B cell (primary cell): ENCODE results near the gene KLHL3. TPM values are rescaled to one million over a fixed set of nuclear protein-coding genes. Genes with fewer than 3 reads are reported as not detected.

Experiments
- ATAC-seq: fragments of 200-7000 bp; cut with Tn5 transposase; one replicate; pipeline ENCODE4 v1.10.0; 2021; ENCODE audit warnings: low read depth, mild to moderate bottlenecking, moderate number of reproducible peaks, moderate library complexity
- CTCF ChIA-PET: fragments of 350-600 bp; sonication (Branson Sonifier 250); formaldehyde crosslinking; loops from one replicate; lab custom pipeline; 2021; ENCODE audit warnings: antibody characterized with exemption, inconsistent platforms; lab: Charles Lee
- POLR2A ChIA-PET: fragments of 350-600 bp; sonication (Branson Sonifier 250); formaldehyde crosslinking; loops from one replicate; lab custom pipeline; 2021; ENCODE audit warnings: antibody characterized with exemption; lab: Charles Lee
- DNase-seq: peaks from one replicate; pipeline ENCODE4 v3.0.0; 2013
- H2AFZ ChIP-seq: 2 replicates; pipeline ENCODE4 v1.6.1; 2012; ENCODE audit warnings: mild to moderate bottlenecking, low read depth, low read length; ENCODE audit not compliant: insufficient read depth, poor library complexity, severe bottlenecking
- H3K27ac ChIP-seq, 2 donors: 1 replicate in 1 of 2; 2 replicates in 1 of 2; pipeline ENCODE4 v1.5.1; 2012 to 2013; ENCODE audit warnings: low read length in 2 of 2, mild to moderate bottlenecking in 2 of 2, moderate library complexity in 1 of 2
- H3K27me3 ChIP-seq, 4 experiments: fragments of 200-600 bp in 1 of 4; sonication (generic) in 1 of 4; replicated peaks in 1 of 4; 1 replicate in 2 of 4; 2 replicates in 2 of 4; pipeline versions ENCODE4 v1.6.1 to v1.7.0; 2013 to 2016; ENCODE audit warnings: low read length in 3 of 4, mild to moderate bottlenecking in 2 of 4, mixed read lengths in 1 of 4, moderate library complexity in 1 of 4; ENCODE audit not compliant: insufficient read depth in 4 of 4, control insufficient read depth in 3 of 4; ENCODE audit errors: control extremely low read depth in 1 of 4
- H3K36me3 ChIP-seq, 2 experiments: replicated peaks in 1 of 2; 1 replicate in 1 of 2; 2 replicates in 1 of 2; pipeline versions ENCODE4 v1.6.1 to v1.7.1; 2013; ENCODE audit warnings: low read length in 1 of 2; ENCODE audit not compliant: insufficient read depth in 2 of 2, control insufficient read depth in 1 of 2; ENCODE audit errors: control extremely low read depth in 1 of 2, extremely low read depth in 1 of 2
- H3K4me1 ChIP-seq, 2 donors: fragments of 200-600 bp in 1 of 2; sonication (generic) in 1 of 2; 1 replicate in 1 of 2; 2 replicates in 1 of 2; pipeline versions ENCODE4 v1.5.1 to v1.6.1; 2013 to 2017; ENCODE audit warnings: low read length in 2 of 2; ENCODE audit not compliant: control insufficient read depth in 2 of 2, insufficient read depth in 2 of 2
- H3K4me2 ChIP-seq: replicated peaks from 2 replicates; pipeline ENCODE3; 2012; ENCODE audit warnings: mild to moderate bottlenecking, low read depth, low read length; ENCODE audit not compliant: poor library complexity, severe bottlenecking
- H3K4me3 ChIP-seq, 5 experiments: fragments of 200-600 bp in 1 of 5; sonication (generic) in 1 of 5; 1 replicate in 3 of 5; 2 replicates in 2 of 5; pipeline versions ENCODE4 v1.5.1 to v1.7.0; 2011 to 2016; ENCODE audit warnings: low read length in 4 of 5, mild to moderate bottlenecking in 4 of 5, low read depth in 2 of 5, control low read depth in 1 of 5, moderate library complexity in 1 of 5; ENCODE audit not compliant: insufficient read depth in 1 of 5; ENCODE audit errors: control extremely low read depth in 1 of 5, extremely low read depth in 1 of 5
- H3K79me2 ChIP-seq: fragments of 200-600 bp; sonication (generic); one replicate; pipeline ENCODE4 v1.6.0; 2016; ENCODE audit warnings: low read length; ENCODE audit not compliant: control insufficient read depth, insufficient read depth
- H3K9ac ChIP-seq: fragments of 200-600 bp; sonication (generic); 2 replicates; pipeline ENCODE4 v1.6.1; 2017; ENCODE audit warnings: mild to moderate bottlenecking, low read length, moderate library complexity
- H3K9me3 ChIP-seq, 3 donors: one replicate each; pipeline versions ENCODE4 v1.6.1 to v1.7.1; 2013; ENCODE audit warnings: low read length in 2 of 3; ENCODE audit not compliant: control insufficient read depth in 2 of 3, insufficient read depth in 1 of 3; ENCODE audit errors: control extremely low read depth in 1 of 3
- H4K20me1 ChIP-seq: 2 replicates; pipeline ENCODE4 v1.6.0; 2012; ENCODE audit warnings: mild to moderate bottlenecking, low read length; ENCODE audit not compliant: insufficient read depth, control insufficient read depth, poor library complexity, severe bottlenecking
- H3K27ac Mint-ChIP-seq: one replicate; pipeline ENCODE4 v1.8.0; 2021; ENCODE audit warnings: mixed read lengths
- H3K27me3 Mint-ChIP-seq: one replicate; pipeline ENCODE4 v1.8.0; 2021; ENCODE audit warnings: mixed read lengths
- H3K4me1 Mint-ChIP-seq: one replicate; pipeline ENCODE4 v1.8.0; 2021; ENCODE audit warnings: mixed read lengths
- H3K4me3 Mint-ChIP-seq: one replicate; pipeline ENCODE4 v1.8.0; 2021; ENCODE audit warnings: mixed read lengths
- H3K9me3 Mint-ChIP-seq: one replicate; pipeline ENCODE4 v1.8.0; 2022; ENCODE audit warnings: mixed read lengths; ENCODE audit not compliant: insufficient read depth
- WGBS: methylation state at CpG from one replicate; pipeline ENCODE4 v1.1.5; 2013; ENCODE audit warnings: missing lambda C conversion rate; ENCODE audit not compliant: insufficient coverage; 5-methylcytosine and 5-hydroxymethylcytosine counted together
- intact Hi-C: fragments of 100-400 bp; cut with micrococcal nuclease; formaldehyde crosslinking; loops from one replicate; pipeline ENCODE4 v1.10.0; 2022
- polyA plus RNA-seq: library from polyadenylated mRNA; depleted of rRNA; stranded (reverse); fragments of >200 nt; gene quantifications from 2 replicates; pipeline ENCODE4 v1.2.3, GENCODE V29; 2012
- total RNA-seq, 2 donors: library from RNA; stranded (reverse); fragments of 120-200 nt in 1 of 2; gene quantifications; 1 replicate in 1 of 2; 2 replicates in 1 of 2; pipeline versions ENCODE4 v1.2.3 to v1.2.4, GENCODE V29; 2013 to 2022
- TF ChIP-seq, protein P1 (sequence below): fragments of 200-600 bp; IDR thresholded peaks from one replicate; pipeline ENCODE4 v1.8.0; 2022; ENCODE audit warnings: antibody characterized with exemption, mild to moderate bottlenecking

The KLHL3 gene
- total and polyA plus RNA-seq, 2 donors (not counting 1 experiment from before 2014, with no cell fraction given), result 3.3 to 4.5 TPM

DNA sequence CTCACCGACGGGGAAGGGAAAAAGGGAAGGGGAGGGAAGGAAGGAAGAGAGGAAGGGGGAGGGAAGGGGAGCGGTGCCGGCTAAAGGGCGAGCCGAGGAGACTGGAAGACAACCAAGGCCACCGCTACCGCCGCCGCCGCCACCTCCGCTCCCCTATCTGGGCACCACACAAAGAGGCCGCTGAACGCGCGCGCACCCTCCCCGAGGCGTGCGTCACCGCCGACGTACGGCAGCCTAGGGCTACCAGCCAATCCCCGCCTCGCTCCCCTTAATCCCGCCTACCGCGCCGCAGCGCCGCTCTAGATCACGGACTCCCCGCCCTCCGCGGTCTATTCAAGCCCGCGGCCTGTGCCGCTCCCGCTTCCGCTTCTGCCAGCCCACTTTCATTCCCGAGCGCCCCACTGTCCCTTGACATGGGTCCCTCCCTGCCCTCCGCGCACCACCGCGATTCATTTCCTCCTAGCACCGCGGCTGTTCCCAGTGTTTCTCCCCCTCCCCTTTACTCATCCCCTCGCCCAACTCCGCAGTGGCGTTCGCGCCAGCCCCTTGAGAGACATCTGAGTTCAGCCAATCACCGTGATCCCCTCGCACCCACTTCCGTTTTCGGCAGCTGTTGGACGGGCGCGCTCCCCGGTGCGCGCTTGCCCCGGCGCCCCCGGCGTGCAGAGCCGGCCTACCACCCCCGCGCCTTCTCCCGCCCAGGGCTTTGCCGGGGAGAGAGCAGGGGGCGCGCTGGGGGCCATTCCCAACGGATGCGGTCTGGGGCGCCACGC lies 18.5 kb upstream of the KLHL3 start, which contains the start of gene HNRNPA0:
HNRNPA0 (minus strand) TSS at position 176 of the 773 bp plus-strand sequence. CDS start 297 bp downstream, outside the sequence.
- Histone ChIP-seq H2AFZ (peak within 1 kb of the TSS; percentile 93), H3K27ac (peak within 1 kb of the TSS; percentile 98 to 100), H3K36me3 (peaks cover 0 to 5% of the 10 kb centered on the region in 2 experiments), H3K79me2 (peaks cover 47% of the 10 kb centered on the region), H3K9ac (peak within 1 kb of the TSS; percentile 93), H3K4me1 (peaks cover 27 to 28% of the 10 kb centered on the region in 2 donors), H4K20me1 (peaks cover 47% of the 10 kb centered on the region), H3K4me2 (peak within 1 kb of the TSS; percentile 83), H3K4me3 (peak within 1 kb of the TSS; percentile 69 to 95 (median 87)), H3K9me3 (no peaks in the 10 kb centered on the region), H3K27me3 (no peaks in the 10 kb centered on the region)
- Mint-ChIP-seq H3K9me3 (no peaks in the 10 kb centered on the region), H3K4me1 (peaks cover 32% of the 10 kb centered on the region), H3K27me3 (no peaks in the 10 kb centered on the region), H3K4me3 (peak within 1 kb of the TSS; percentile 97), H3K27ac (peak within 1 kb of the TSS; percentile 100)
- POLR2A ChIA-PET, result interaction anchor here (0.7 to 1.8 kb wide), 7 partner anchors 19 to 598 kb away, joined by 3 to 7 read pairs (median 5); partner anchors contain the start of genes BRD8, FAM53C, KDM3B and KIF20A
- peak; percentile 82 for ATAC-seq
- WGBS, result under 1% methylated on average over 79 of the region's 79 CpGs
- intact Hi-C loops, result loop anchor here (1.0 to 10.0 kb wide), 7 partner anchors 134 to 1518 kb away; partner anchors contain the start of genes CDC23, FAM13B, FAM53C and HSPA9
- CTCF ChIA-PET, result interaction anchor here (0.6 to 2.7 kb wide), 6 partner anchors 13 to 279 kb away, joined by 3 to 18 read pairs (median 4); no protein-coding TSS in a partner anchor
- DNase-seq, result peak; percentile 99
- TF ChIP-seq, protein P1, sequence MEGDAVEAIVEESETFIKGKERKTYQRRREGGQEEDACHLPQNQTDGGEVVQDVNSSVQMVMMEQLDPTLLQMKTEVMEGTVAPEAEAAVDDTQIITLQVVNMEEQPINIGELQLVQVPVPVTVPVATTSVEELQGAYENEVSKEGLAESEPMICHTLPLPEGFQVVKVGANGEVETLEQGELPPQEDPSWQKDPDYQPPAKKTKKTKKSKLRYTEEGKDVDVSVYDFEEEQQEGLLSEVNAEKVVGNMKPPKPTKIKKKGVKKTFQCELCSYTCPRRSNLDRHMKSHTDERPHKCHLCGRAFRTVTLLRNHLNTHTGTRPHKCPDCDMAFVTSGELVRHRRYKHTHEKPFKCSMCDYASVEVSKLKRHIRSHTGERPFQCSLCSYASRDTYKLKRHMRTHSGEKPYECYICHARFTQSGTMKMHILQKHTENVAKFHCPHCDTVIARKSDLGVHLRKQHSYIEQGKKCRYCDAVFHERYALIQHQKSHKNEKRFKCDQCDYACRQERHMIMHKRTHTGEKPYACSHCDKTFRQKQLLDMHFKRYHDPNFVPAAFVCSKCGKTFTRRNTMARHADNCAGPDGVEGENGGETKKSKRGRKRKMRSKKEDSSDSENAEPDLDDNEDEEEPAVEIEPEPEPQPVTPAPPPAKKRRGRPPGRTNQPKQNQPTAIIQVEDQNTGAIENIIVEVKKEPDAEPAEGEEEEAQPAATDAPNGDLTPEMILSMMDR, result no peak
